ENCODE measurements around the gene MED17. TPM values are rescaled to one million over a fixed set of nuclear protein-coding genes. Genes with fewer than 3 reads are reported as not detected.

Gene MED17
- total RNA-seq, 1 donor from 2014 or later, result 23.7 TPM

GRCh38 chr11:93813974-93814373 lies 29.9 kb downstream of the MED17 start:
- no peak for FAIRE-seq
- Histone ChIP-seq H3K4me3 (ENCODE audit: low read depth, low read length) (no peak overlapping the region), H3K27me3 (ENCODE audit: control insufficient read depth, insufficient read depth, low read length) (no peaks in the 10 kb centered on the region), H3K36me3 (ENCODE audit: control insufficient read depth, insufficient read depth, low read length) (peaks cover 13% of the 10 kb centered on the region)
- TF ChIP-seq CTCF (IDR thresholded peaks at IDR 0.05; ENCODE audit: insufficient read depth, low read length, severe bottlenecking), result no peak
- no peak for DNase-seq (ENCODE audit: low read depth)

GRCh38 chr11:93814966-93815633 lies 31.0 kb downstream of the MED17 start:
- FAIRE-seq (no peak), DNase-seq (ENCODE audit: low read depth) (no peak)
- no peaks in the 10 kb centered on the region for H3K27me3 ChIP-seq (ENCODE audit: control insufficient read depth, insufficient read depth, low read length)
- H3K36me3 ChIP-seq (ENCODE audit: control insufficient read depth, insufficient read depth, low read length), result peaks cover 5% of the 10 kb centered on the region
- TF ChIP-seq CTCF (IDR thresholded peaks at IDR 0.05; ENCODE audit: insufficient read depth, low read length, severe bottlenecking), result no peak
- H3K4me3 ChIP-seq (ENCODE audit: low read depth, low read length), result no peak overlapping the region

- FAIRE-seq (peak; percentile 40), DNase-seq (ENCODE audit: low read depth) (no peak)
- no peaks in the 10 kb centered on the region for H3K36me3 ChIP-seq (ENCODE audit: control insufficient read depth, insufficient read depth, low read length)
- H3K4me3 ChIP-seq (ENCODE audit: low read depth, low read length), result no peak overlapping the region
- TF ChIP-seq CTCF (IDR thresholded peaks at IDR 0.05; ENCODE audit: insufficient read depth, low read length, severe bottlenecking), result no peak
- no peaks in the 10 kb centered on the region for H3K27me3 ChIP-seq (ENCODE audit: control insufficient read depth, insufficient read depth, low read length)
Measured at GRCh38 chr11:93817426-93818348, 33.6 kb downstream of the MED17 start.

GRCh38 chr11:93819966-93820695 lies 36.0 kb downstream of the MED17 start:
- Histone ChIP-seq H3K4me3 (ENCODE audit: low read depth, low read length) (no peak overlapping the region), H3K27me3 (ENCODE audit: control insufficient read depth, insufficient read depth, low read length) (no peaks in the 10 kb centered on the region), H3K36me3 (ENCODE audit: control insufficient read depth, insufficient read depth, low read length) (no peaks in the 10 kb centered on the region)
- DNase-seq (ENCODE audit: low read depth), result no peak
- no peak for FAIRE-seq
- no peak for TF ChIP-seq CTCF (IDR thresholded peaks at IDR 0.05; ENCODE audit: insufficient read depth, low read length, severe bottlenecking)

- Histone ChIP-seq H3K27me3 (ENCODE audit: control insufficient read depth, insufficient read depth, low read length) (no peaks in the 10 kb centered on the region), H3K36me3 (ENCODE audit: control insufficient read depth, insufficient read depth, low read length) (no peaks in the 10 kb centered on the region), H3K4me3 (ENCODE audit: low read depth, low read length) (no peak overlapping the region)
- FAIRE-seq, result peak; percentile 23
- no peak for DNase-seq (ENCODE audit: low read depth)
- no peak for TF ChIP-seq CTCF (IDR thresholded peaks at IDR 0.05; ENCODE audit: insufficient read depth, low read length, severe bottlenecking)
Measured at GRCh38 chr11:93820847-93821246, 36.8 kb downstream of the MED17 start.
